Ishikawa (cell line): ENCODE results near the gene PTPRQ.

ENCODE experiments used
- CEBPB ChIP-seq: IDR thresholded peaks from 2 replicates; pipeline ENCODE4 v1.6.1; 2012
- CREB1 ChIP-seq: IDR thresholded peaks from 2 replicates; pipeline ENCODE4 v1.6.1; 2012; ENCODE audit warnings: low read depth
- EGR1 ChIP-seq: IDR thresholded peaks from 2 replicates; pipeline ENCODE4 v1.6.1; 2012
- EP300 ChIP-seq: IDR thresholded peaks from 2 replicates; pipeline ENCODE4 v1.6.1; 2012; ENCODE audit warnings: borderline replicate concordance
- FOXM1 ChIP-seq: IDR thresholded peaks from 2 replicates; pipeline ENCODE4 v1.6.1; 2012; ENCODE audit warnings: low read depth, borderline replicate concordance
- NFIC ChIP-seq: IDR thresholded peaks from 2 replicates; pipeline ENCODE4 v1.6.1; 2012
- RAD21 ChIP-seq: IDR thresholded peaks from 2 replicates; pipeline ENCODE4 v1.6.1; 2012; ENCODE audit warnings: low read depth
- TAF1 ChIP-seq: IDR thresholded peaks from 2 replicates; pipeline ENCODE4 v1.6.1; 2012; ENCODE audit warnings: low read depth, mild to moderate bottlenecking
- TCF12 ChIP-seq: IDR thresholded peaks from 2 replicates; pipeline ENCODE4 v1.6.1; 2012; ENCODE audit warnings: low read depth
- TEAD4 ChIP-seq: IDR thresholded peaks from 2 replicates; pipeline ENCODE4 v1.6.1; 2012
- YY1 ChIP-seq: IDR thresholded peaks from 2 replicates; pipeline ENCODE4 v1.6.1; 2012; ENCODE audit warnings: low read depth
- TF ChIP-seq, protein P1 (sequence below): IDR thresholded peaks from 2 replicates; pipeline ENCODE4 v1.6.1; 2012; ENCODE audit warnings: low read depth, mild to moderate bottlenecking
- TF ChIP-seq, protein P2 (sequence below): IDR thresholded peaks from 2 replicates; pipeline ENCODE4 v1.6.1; 2012

DNA sequence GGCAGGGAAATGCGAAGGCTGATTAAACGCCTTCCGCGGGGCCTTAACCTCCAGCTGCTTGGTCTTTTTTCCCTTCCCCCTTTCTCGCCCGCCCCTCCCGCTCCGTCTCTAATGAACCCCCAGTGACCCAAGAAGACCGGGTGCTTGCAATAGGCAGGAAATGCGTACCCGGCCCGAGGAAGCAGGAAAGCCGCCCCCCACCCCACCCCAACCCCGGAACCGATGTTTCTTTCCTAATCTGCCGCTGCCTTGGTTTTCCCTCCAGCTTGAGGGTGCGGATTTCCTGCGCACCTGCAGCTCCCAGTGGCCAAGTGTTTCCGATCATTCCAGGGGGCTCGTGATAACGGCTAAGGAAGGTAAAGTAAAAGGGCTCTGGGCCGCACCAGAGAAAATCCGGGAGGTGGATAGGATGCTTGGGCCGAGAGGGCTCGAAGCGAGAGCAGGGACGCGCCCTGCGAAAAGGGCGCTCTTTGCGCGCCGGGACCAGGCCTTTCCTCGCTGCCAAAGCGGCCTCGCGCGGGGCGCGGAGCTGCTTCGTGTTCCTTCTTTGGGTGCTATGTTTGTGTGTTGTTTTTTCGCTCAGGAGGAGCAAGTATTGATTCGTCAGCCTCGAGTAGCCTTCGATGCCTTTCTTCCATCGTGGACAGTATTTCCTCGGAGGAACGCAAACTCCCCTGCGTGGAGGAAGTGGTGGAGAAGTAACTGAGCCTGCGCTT lies 264.4 kb downstream of the PTPRQ start:
- TF ChIP-seq EP300 (no peak), CREB1 (no peak), TCF12 (no peak), EGR1 (no peak), TAF1 (no peak), CEBPB (no peak), FOXM1 (no peak), TEAD4 (no peak), YY1 (no peak), RAD21 (no peak), NFIC (no peak)
- TF ChIP-seq, protein P1, sequence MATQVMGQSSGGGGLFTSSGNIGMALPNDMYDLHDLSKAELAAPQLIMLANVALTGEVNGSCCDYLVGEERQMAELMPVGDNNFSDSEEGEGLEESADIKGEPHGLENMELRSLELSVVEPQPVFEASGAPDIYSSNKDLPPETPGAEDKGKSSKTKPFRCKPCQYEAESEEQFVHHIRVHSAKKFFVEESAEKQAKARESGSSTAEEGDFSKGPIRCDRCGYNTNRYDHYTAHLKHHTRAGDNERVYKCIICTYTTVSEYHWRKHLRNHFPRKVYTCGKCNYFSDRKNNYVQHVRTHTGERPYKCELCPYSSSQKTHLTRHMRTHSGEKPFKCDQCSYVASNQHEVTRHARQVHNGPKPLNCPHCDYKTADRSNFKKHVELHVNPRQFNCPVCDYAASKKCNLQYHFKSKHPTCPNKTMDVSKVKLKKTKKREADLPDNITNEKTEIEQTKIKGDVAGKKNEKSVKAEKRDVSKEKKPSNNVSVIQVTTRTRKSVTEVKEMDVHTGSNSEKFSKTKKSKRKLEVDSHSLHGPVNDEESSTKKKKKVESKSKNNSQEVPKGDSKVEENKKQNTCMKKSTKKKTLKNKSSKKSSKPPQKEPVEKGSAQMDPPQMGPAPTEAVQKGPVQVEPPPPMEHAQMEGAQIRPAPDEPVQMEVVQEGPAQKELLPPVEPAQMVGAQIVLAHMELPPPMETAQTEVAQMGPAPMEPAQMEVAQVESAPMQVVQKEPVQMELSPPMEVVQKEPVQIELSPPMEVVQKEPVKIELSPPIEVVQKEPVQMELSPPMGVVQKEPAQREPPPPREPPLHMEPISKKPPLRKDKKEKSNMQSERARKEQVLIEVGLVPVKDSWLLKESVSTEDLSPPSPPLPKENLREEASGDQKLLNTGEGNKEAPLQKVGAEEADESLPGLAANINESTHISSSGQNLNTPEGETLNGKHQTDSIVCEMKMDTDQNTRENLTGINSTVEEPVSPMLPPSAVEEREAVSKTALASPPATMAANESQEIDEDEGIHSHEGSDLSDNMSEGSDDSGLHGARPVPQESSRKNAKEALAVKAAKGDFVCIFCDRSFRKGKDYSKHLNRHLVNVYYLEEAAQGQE, result no peak
- TF ChIP-seq, protein P2, sequence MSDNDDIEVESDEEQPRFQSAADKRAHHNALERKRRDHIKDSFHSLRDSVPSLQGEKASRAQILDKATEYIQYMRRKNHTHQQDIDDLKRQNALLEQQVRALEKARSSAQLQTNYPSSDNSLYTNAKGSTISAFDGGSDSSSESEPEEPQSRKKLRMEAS, result no peak
